Endothelial cell of umbilical vein (primary cell): ENCODE measurements around the gene CLIP4. TPM values are rescaled to one million over a fixed set of nuclear protein-coding genes. Genes with fewer than 3 reads are reported as not detected.
A peak's percentile ranks its signal among the peaks of the same experiment; 100 is the strongest.

Experiments
- BruUV-seq: library from RNA; stranded (reverse); fragments of 400-500 nt; replicated peaks from 2 replicates; lab custom pipeline; 2021; lab: Mats Ljungman, UMichigan
- CTCF ChIA-PET: fragments of 300-600, 350-600 bp; sonication (Branson Sonifier 250); formaldehyde crosslinking; loops from one replicate; lab custom pipeline; 2021; ENCODE audit warnings: antibody characterized with exemption, inconsistent platforms; lab: Charles Lee
- POLR2A ChIA-PET: fragments of 300-600, 350-600 bp; sonication (Branson Sonifier 250); formaldehyde crosslinking; loops from one replicate; lab custom pipeline; 2021; ENCODE audit warnings: antibody characterized with exemption, inconsistent platforms; lab: Charles Lee
- DNase-seq: peaks from one replicate; pipeline ENCODE4 v3.0.0-alpha.2; 2011; ENCODE audit warnings: low read depth, low spot score
- FAIRE-seq: peaks from 2 replicates; lab custom pipeline; 2011; peaks lifted over from hg19 to GRCh38; lab: Jason Lieb, UNC
- H2AFZ ChIP-seq: 2 replicates; pipeline ENCODE4 v1.6.0; 2012; ENCODE audit warnings: low read depth, low read length, control low read depth, inconsistent platforms
- H3K27ac ChIP-seq: 2 replicates; pipeline ENCODE4 v1.5.1; 2011; ENCODE audit warnings: low read depth, mild to moderate bottlenecking, control low read depth, low read length, moderate library complexity; ENCODE audit not compliant: insufficient read depth
- H3K27me3 ChIP-seq, 2 experiments: 2 replicates each; pipeline versions ENCODE4 v1.6.0 to v1.6.1; 2011; ENCODE audit warnings: low read length in 2 of 2, mixed read lengths in 1 of 2; ENCODE audit not compliant: control insufficient read depth in 2 of 2, insufficient read depth in 2 of 2
- H3K36me3 ChIP-seq, 2 experiments: 2 replicates in 1 of 2; 3 replicates in 1 of 2; pipeline ENCODE4 v1.5.1; 2011; ENCODE audit warnings: low read length in 2 of 2, mild to moderate bottlenecking in 1 of 2, moderate library complexity in 1 of 2; ENCODE audit not compliant: control insufficient read depth in 2 of 2, insufficient read depth in 2 of 2; ENCODE audit errors: extremely low read depth in 1 of 2
- H3K4me1 ChIP-seq: 3 replicates; pipeline ENCODE4 v1.5.1; 2011; ENCODE audit warnings: mild to moderate bottlenecking, low read length; ENCODE audit not compliant: control insufficient read depth, insufficient read depth; ENCODE audit errors: extremely low read depth
- H3K4me2 ChIP-seq: 2 replicates; pipeline ENCODE4 v1.6.1; 2011; ENCODE audit warnings: low read length, control low read depth, mixed read lengths; ENCODE audit not compliant: insufficient read depth
- H3K4me3 ChIP-seq, 3 experiments: fragments of 200-600 bp in 1 of 3; sonication (generic), shearing (Covaris generic) in 1 of 3; replicated peaks in 1 of 3; 2 replicates each; pipeline ENCODE4 v1.5.1; 2011 to 2016; ENCODE audit warnings: control low read depth in 3 of 3, low read length in 3 of 3, mild to moderate bottlenecking in 2 of 3, inconsistent platforms in 1 of 3, low read depth in 1 of 3, moderate library complexity in 1 of 3; ENCODE audit not compliant: insufficient read depth in 1 of 3
- H3K79me2 ChIP-seq: 2 replicates; pipeline ENCODE4 v1.6.0; 2012; ENCODE audit warnings: low read length, inconsistent platforms; ENCODE audit not compliant: control insufficient read depth, insufficient read depth
- H3K9ac ChIP-seq: replicated peaks from 2 replicates; pipeline ENCODE3; 2011; ENCODE audit warnings: low read length, control low read depth; ENCODE audit not compliant: insufficient read depth; ENCODE audit errors: extremely low read depth
- H3K9me1 ChIP-seq: replicated peaks from 3 replicates; pipeline ENCODE4 v1.6.0; 2011; ENCODE audit warnings: mild to moderate bottlenecking, low read length; ENCODE audit not compliant: control insufficient read depth, insufficient read depth; ENCODE audit errors: extremely low read depth
- H3K9me3 ChIP-seq: replicated peaks from 2 replicates; pipeline ENCODE4 v1.5.1; 2012; ENCODE audit warnings: low read length, inconsistent platforms; ENCODE audit not compliant: control insufficient read depth, insufficient read depth
- H4K20me1 ChIP-seq: replicated peaks from 2 replicates; pipeline ENCODE3; 2011; ENCODE audit warnings: mild to moderate bottlenecking, low read length; ENCODE audit not compliant: control insufficient read depth, insufficient read depth; ENCODE audit errors: extremely low read depth
- EZH2 ChIP-seq: IDR thresholded peaks from 2 replicates; pipeline ENCODE4 v1.6.1; 2012; ENCODE audit warnings: borderline replicate concordance, low read depth, mild to moderate bottlenecking, moderate library complexity, low read length, inconsistent platforms; ENCODE audit not compliant: severe bottlenecking
- FOS ChIP-seq: IDR thresholded peaks from 2 replicates; pipeline ENCODE4 v1.6.1; 2011; ENCODE audit warnings: mild to moderate bottlenecking, low read length, moderate library complexity, borderline replicate concordance; ENCODE audit not compliant: insufficient read depth
- GATA2 ChIP-seq: IDR thresholded peaks from 2 replicates; pipeline ENCODE4 v1.7.0; 2011; ENCODE audit warnings: low read depth, mild to moderate bottlenecking, moderate library complexity, mixed read lengths, low read length; ENCODE audit not compliant: insufficient read length, insufficient read depth
- JUN ChIP-seq: IDR thresholded peaks from 2 replicates; pipeline ENCODE4 v1.6.1; 2011; ENCODE audit warnings: borderline replicate concordance, low read depth; ENCODE audit not compliant: insufficient read length, insufficient read depth
- MAX ChIP-seq: IDR thresholded peaks from 2 replicates; pipeline ENCODE4 v1.6.1; 2011; ENCODE audit not compliant: insufficient read depth, insufficient read length
- MYC ChIP-seq: IDR thresholded peaks from one replicate; pipeline ENCODE4 v1.6.1; 2011; ENCODE audit warnings: mild to moderate bottlenecking, low read depth, low read length
- POLR2A ChIP-seq: IDR thresholded peaks from 2 replicates; pipeline ENCODE4 v1.6.1; 2012; ENCODE audit warnings: low read depth, mild to moderate bottlenecking, control low read depth, low read length
- POLR2AphosphoS5 ChIP-seq: IDR thresholded peaks from 2 replicates; pipeline ENCODE4 v1.6.1; 2012; ENCODE audit warnings: low read depth, mild to moderate bottlenecking, control low read depth, low read length, moderate library complexity; ENCODE audit not compliant: insufficient read depth
- dilution Hi-C: fragments of 300-500 bp; cut with MboI; formaldehyde crosslinking; loops from one replicate; pipeline ENCODE4 v1.15.0; 2019; ENCODE audit warnings: low sequenced_read_pairs; ENCODE audit not compliant: extremely low pct_ligation_motif_present
- intact Hi-C: fragments of 100-400 bp; cut with micrococcal nuclease; formaldehyde crosslinking; loops from one replicate; pipeline ENCODE4 v1.10.0; 2022
- polyA plus RNA-seq, 4 experiments: library from polyadenylated mRNA; depleted of rRNA in 3 of 4; stranded (reverse) in 3 of 4; unstranded in 1 of 4; fragments of >200 nt; gene quantifications; 2 replicates each; pipeline versions ENCODE4 v1.2.1 to v1.2.3, GENCODE V29; 2011 to 2012; ENCODE audit warnings: missing spikeins in 1 of 4
- total RNA-seq: library from RNA; stranded (reverse); gene quantifications from 2 replicates; pipeline ENCODE4 v1.2.3, GENCODE V29; 2021

Gene CLIP4
- total and polyA plus RNA-seq, 2 donors (not counting 3 experiments of a cell fraction or from before 2014, with no cell fraction given): 9.2 to 24.0 TPM

- Histone ChIP-seq H3K9me1 (no peaks in the 10 kb centered on the region), H2AFZ (no peak overlapping the region), H3K9ac (no peak overlapping the region), H3K4me2 (no peak overlapping the region), H3K27me3 (no peaks in the 10 kb centered on the region), H3K4me3 (no peak overlapping the region), H3K36me3 (no peaks in the 10 kb centered on the region), H3K9me3 (no peaks in the 10 kb centered on the region), H4K20me1 (no peaks in the 10 kb centered on the region), H3K4me1 (peaks cover 2% of the 10 kb centered on the region), H3K27ac (no peak overlapping the region), H3K79me2 (no peaks in the 10 kb centered on the region)
- intact Hi-C loops (no loop called here), dilution Hi-C loops (no loop called here)
- CTCF ChIA-PET: interaction anchor here (1.6 kb wide), 1 partner anchor 10 kb away, joined by 3 read pairs; no protein-coding TSS in a partner anchor
- FAIRE-seq (peak; percentile 52), DNase-seq (no peak)
- no TSS peak for BruUV-seq
- TF ChIP-seq POLR2AphosphoS5: no peak
- peak; percentile 45 for TF ChIP-seq FOS
- POLR2A ChIA-PET: no interaction called here
These were observed 98.7 kb downstream of the CLIP4 start for GRCh38 chr2:29213888-29214291.

- FAIRE-seq: no peak
- Histone ChIP-seq H3K4me3 (no peak overlapping the region), H3K4me2 (no peak overlapping the region), H3K9me1 (no peaks in the 10 kb centered on the region), H3K79me2 (no peaks in the 10 kb centered on the region), H3K9me3 (no peaks in the 10 kb centered on the region), H3K27ac (no peak overlapping the region), H3K36me3 (no peaks in the 10 kb centered on the region), H3K4me1 (peaks cover 2% of the 10 kb centered on the region), H4K20me1 (no peaks in the 10 kb centered on the region), H2AFZ (no peak overlapping the region), H3K27me3 (no peaks in the 10 kb centered on the region), H3K9ac (no peak overlapping the region)
- ChIA-PET POLR2A (no interaction called here), CTCF (no interaction called here)
- TF ChIP-seq JUN: no peak
- TF ChIP-seq EZH2: no peak
- no peak for TF ChIP-seq FOS
- TF ChIP-seq MAX: no peak
- TF ChIP-seq MYC: no peak
- TF ChIP-seq POLR2A: no peak
- TF ChIP-seq GATA2: no peak
- TF ChIP-seq POLR2AphosphoS5: no peak
- no peak for DNase-seq
- dilution Hi-C loops: no loop called here
- no TSS peak for BruUV-seq
- intact Hi-C loops: no loop called here
These were observed 99.9 kb downstream of the CLIP4 start for GRCh38 chr2:29215073-29215472.
